A673 (cell line): ENCODE measurements around the gene TMEM233. TPM values are rescaled to one million over a fixed set of nuclear protein-coding genes. Genes with fewer than 3 reads are reported as not detected.

ENCODE experiments used
- BruUV-seq: library from RNA; stranded (reverse); fragments of 400-500 nt; replicated peaks from 2 replicates; lab custom pipeline; 2021; lab: Mats Ljungman, UMichigan
- CTCF ChIA-PET: fragments of 300-600 bp; sonication (Branson Sonifier 250); formaldehyde crosslinking; loops from one replicate; lab custom pipeline; 2022; ENCODE audit warnings: antibody characterized with exemption; lab: Charles Lee
- POLR2A ChIA-PET: fragments of 300-600 bp; sonication (Branson Sonifier 250); formaldehyde crosslinking; loops from one replicate; lab custom pipeline; 2022; ENCODE audit warnings: antibody characterized with exemption; ENCODE audit not compliant: low non-redundant PET; lab: Charles Lee
- DNase-seq: peaks from one replicate; pipeline ENCODE4 v3.0.0-alpha.2; 2015; ENCODE audit warnings: low spot score
- H3K27ac ChIP-seq: fragments of 200-600 bp; sonication (generic); 2 replicates; pipeline ENCODE4 v1.5.1; 2016; ENCODE audit warnings: mixed run types, low read depth, mild to moderate bottlenecking, mixed read lengths, antibody characterized with exemption, low read length; ENCODE audit not compliant: poor library complexity, severe bottlenecking
- H3K27me3 ChIP-seq: fragments of 200-600 bp; sonication (generic); replicated peaks from 2 replicates; pipeline ENCODE4 v1.6.1; 2017; ENCODE audit warnings: mixed run types, low read depth, mild to moderate bottlenecking, mixed read lengths, antibody characterized with exemption, low read length; ENCODE audit not compliant: insufficient read depth, poor library complexity
- H3K36me3 ChIP-seq: fragments of 200-600 bp; sonication (generic); 2 replicates; pipeline ENCODE4 v1.6.1; 2016; ENCODE audit warnings: mixed run types, mild to moderate bottlenecking, mixed read lengths, antibody characterized with exemption, low read length; ENCODE audit not compliant: insufficient read depth, poor library complexity, severe bottlenecking
- H3K4me1 ChIP-seq: fragments of 200-600 bp; sonication (generic); 2 replicates; pipeline ENCODE4 v1.6.1; 2017; ENCODE audit warnings: mixed run types, mild to moderate bottlenecking, mixed read lengths, antibody characterized with exemption, low read length; ENCODE audit not compliant: insufficient read depth, poor library complexity, severe bottlenecking
- H3K4me3 ChIP-seq: fragments of 200-600 bp; sonication (generic); 2 replicates; pipeline ENCODE4 v1.5.1; 2016; ENCODE audit warnings: low read depth, mixed run types, mild to moderate bottlenecking, mixed read lengths, low read length; ENCODE audit not compliant: poor library complexity, severe bottlenecking
- H3K9me3 ChIP-seq: fragments of 200-600 bp; sonication (generic); 2 replicates; pipeline ENCODE4 v1.6.1; 2016; ENCODE audit warnings: mixed run types, low read depth, mild to moderate bottlenecking, mixed read lengths, antibody characterized with exemption, low read length; ENCODE audit not compliant: poor library complexity, severe bottlenecking
- CTCF ChIP-seq: fragments of 300-800, 200-600 bp; sonication (generic); conservative IDR thresholded peaks from 2 replicates; pipeline ENCODE4 v1.5.1; 2017; ENCODE audit warnings: low read depth, mild to moderate bottlenecking, antibody characterized with exemption, low read length, moderate library complexity, mixed read lengths
- EZH2 ChIP-seq: fragments of 200-600 bp; sonication (generic); IDR thresholded peaks from 2 replicates; pipeline ENCODE4 v1.6.1; 2017; ENCODE audit warnings: borderline replicate concordance, low read depth, mild to moderate bottlenecking, mixed read lengths, antibody characterized with exemption, low read length; ENCODE audit not compliant: poor library complexity, severe bottlenecking
- intact Hi-C: fragments of 100-400 bp; cut with micrococcal nuclease; formaldehyde crosslinking; loops from one replicate; pipeline ENCODE4 v1.10.0; 2022; ENCODE audit not compliant: unreplicated experiment
- total RNA-seq: library from RNA; stranded (reverse); gene quantifications from 2 replicates; pipeline ENCODE4 v1.2.3, GENCODE V29; 2021

Gene TMEM233
- total RNA-seq, 1 experiment from 2014 or later, result 10.7 TPM

- CTCF ChIA-PET, result no interaction called here
- POLR2A ChIA-PET, result no interaction called here
Measured at GRCh38 chr12:119683413-119683812, 89.8 kb downstream of the TMEM233 start.

GRCh38 chr12:119683816-119684215 is 90.2 kb downstream of the TMEM233 start:
- Histone ChIP-seq H3K36me3 (peaks cover 23% of the 10 kb centered on the region), H3K4me3 (no peak overlapping the region), H3K27ac (no peak overlapping the region), H3K27me3 (no peaks in the 10 kb centered on the region), H3K4me1 (no peaks in the 10 kb centered on the region), H3K9me3 (no peaks in the 10 kb centered on the region)
- POLR2A ChIA-PET, result no interaction called here
- no peak for DNase-seq
- CTCF ChIA-PET, result no interaction called here
- BruUV-seq, result no TSS peak
- no peak for TF ChIP-seq EZH2
- TF ChIP-seq CTCF, result no peak
- intact Hi-C loops, result no loop called here

More at GRCh38 chr12:119683413-119683812, 89.8 kb downstream of the TMEM233 start:
- Histone ChIP-seq H3K4me1 (no peaks in the 10 kb centered on the region), H3K9me3 (no peaks in the 10 kb centered on the region), H3K27ac (no peak overlapping the region), H3K4me3 (no peak overlapping the region), H3K27me3 (no peaks in the 10 kb centered on the region), H3K36me3 (peaks cover 27% of the 10 kb centered on the region)
- no peak for TF ChIP-seq EZH2
- no peak for TF ChIP-seq CTCF
- BruUV-seq, result no TSS peak
- DNase-seq, result no peak
- intact Hi-C loops, result no loop called here

DNA sequence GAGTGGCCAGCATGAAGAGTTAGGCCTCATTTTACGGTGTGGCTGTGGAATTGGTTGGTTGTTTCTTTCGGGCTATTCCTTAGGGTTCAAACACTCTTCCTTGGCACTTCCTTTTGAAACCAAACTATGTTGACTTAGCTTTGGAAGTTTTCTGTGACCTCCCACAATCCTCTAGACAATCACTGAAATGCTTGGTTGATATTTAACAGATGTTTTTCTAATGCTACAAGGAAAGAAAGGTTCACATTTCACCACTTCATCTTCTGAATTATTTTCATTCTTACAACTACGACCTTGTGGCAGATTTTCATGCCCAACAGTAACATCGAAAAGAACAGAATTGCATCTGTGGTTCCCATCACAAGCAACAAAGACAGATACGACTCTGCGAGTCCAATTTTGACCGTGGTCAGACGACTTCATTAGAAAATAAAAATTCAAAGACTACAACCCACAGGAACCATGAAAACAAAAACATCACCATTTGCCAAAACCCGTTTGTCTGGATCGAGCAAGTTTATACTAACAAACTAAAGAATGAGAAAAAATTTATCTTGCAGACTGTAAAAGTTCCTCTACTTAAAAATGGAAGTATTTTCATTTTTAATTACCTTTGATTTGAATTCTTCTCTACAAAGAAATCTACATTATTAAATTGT is 91.3 kb downstream of the TMEM233 start:
- Histone ChIP-seq H3K27ac (no peak overlapping the region), H3K36me3 (peaks cover 15% of the 10 kb centered on the region), H3K9me3 (no peaks in the 10 kb centered on the region), H3K27me3 (no peaks in the 10 kb centered on the region), H3K4me3 (no peak overlapping the region), H3K4me1 (no peaks in the 10 kb centered on the region)
- BruUV-seq, result no TSS peak
- intact Hi-C loops, result no loop called here
- CTCF ChIA-PET, result interaction anchor here (1.2 kb wide), 1 partner anchor 17 kb away, joined by 3 read pairs; the partner anchor contains the start of gene PRKAB1
- DNase-seq, result no peak
- POLR2A ChIA-PET, result no interaction called here
- TF ChIP-seq CTCF (no peak), EZH2 (no peak)
